ENCODE data around the gene SNTB2.

DNA sequence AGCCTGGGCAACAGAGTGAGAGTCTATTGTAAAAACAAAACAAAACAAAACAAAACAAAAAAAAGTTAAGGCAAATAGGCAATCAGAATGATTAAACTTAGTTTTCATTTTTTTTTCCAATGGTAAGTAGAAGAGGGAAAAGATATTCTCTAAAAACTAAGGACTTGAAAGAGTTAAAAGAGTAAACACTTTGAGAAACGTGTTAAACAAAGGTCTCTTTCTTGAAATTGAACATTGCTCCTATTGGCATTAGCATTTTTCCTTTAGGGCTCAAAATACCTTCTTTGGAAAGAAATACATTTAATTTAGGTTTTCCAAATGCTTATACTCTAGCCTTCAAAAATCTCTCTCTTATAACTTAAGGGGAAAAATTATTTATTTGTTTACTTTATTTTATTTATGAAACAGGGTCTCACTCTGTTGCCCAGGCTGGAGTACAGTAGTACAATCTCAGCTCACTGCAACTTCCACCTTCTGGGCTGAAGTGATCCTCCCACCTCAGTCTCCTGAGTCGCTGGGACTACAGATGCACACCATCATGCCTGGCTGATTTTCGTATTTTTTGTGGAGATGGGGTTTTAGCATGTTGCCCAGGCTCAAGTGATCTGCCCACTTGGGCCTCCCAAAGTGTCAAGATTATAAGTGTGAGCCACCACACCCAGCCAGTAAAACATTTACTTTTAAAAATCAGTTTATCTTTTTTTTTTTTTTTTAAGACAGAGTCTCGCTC, 79.5 kb downstream of the SNTB2 start:
- TF ChIP-seq, protein P1, sequence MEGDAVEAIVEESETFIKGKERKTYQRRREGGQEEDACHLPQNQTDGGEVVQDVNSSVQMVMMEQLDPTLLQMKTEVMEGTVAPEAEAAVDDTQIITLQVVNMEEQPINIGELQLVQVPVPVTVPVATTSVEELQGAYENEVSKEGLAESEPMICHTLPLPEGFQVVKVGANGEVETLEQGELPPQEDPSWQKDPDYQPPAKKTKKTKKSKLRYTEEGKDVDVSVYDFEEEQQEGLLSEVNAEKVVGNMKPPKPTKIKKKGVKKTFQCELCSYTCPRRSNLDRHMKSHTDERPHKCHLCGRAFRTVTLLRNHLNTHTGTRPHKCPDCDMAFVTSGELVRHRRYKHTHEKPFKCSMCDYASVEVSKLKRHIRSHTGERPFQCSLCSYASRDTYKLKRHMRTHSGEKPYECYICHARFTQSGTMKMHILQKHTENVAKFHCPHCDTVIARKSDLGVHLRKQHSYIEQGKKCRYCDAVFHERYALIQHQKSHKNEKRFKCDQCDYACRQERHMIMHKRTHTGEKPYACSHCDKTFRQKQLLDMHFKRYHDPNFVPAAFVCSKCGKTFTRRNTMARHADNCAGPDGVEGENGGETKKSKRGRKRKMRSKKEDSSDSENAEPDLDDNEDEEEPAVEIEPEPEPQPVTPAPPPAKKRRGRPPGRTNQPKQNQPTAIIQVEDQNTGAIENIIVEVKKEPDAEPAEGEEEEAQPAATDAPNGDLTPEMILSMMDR (IDR thresholded peaks at IDR 0.05) = no peak
- no peak for TF ChIP-seq POLR2A (IDR thresholded peaks at IDR 0.05)
